Caco-2 (cell line): ENCODE measurements around the gene ELF2. TPM values are rescaled to one million over a fixed set of nuclear protein-coding genes. Genes with fewer than 3 reads are reported as not detected.
"Not testable (repeated sequence)": the region's sequence is repeated elsewhere in the genome, so short reads cannot be mapped to it uniquely, and the experiment has no call there.

Experiments used
- BruUV-seq: library from RNA; stranded (reverse); fragments of 400-500 nt; replicated peaks from 2 replicates; lab custom pipeline; 2021; lab: Mats Ljungman, UMichigan
- CTCF ChIA-PET: fragments of 300-600 bp; sonication (Branson Sonifier 250); formaldehyde crosslinking; loops from one replicate; lab custom pipeline; 2022; ENCODE audit warnings: antibody characterized with exemption; lab: Charles Lee
- POLR2A ChIA-PET: fragments of 300-600 bp; sonication (Branson Sonifier 250); formaldehyde crosslinking; loops from one replicate; lab custom pipeline; 2022; ENCODE audit warnings: antibody characterized with exemption; lab: Charles Lee
- DNase-seq, 2 experiments: peaks; one replicate each; pipeline versions ENCODE4 v3.0.0 to v3.0.0-alpha.2; 2020 to 2022
- H3K27me3 ChIP-seq: replicated peaks from 2 replicates; pipeline ENCODE4 v1.6.0; 2011; ENCODE audit warnings: low read length; ENCODE audit not compliant: control insufficient read depth, insufficient read depth
- H3K36me3 ChIP-seq: 2 replicates; pipeline ENCODE4 v1.5.1; 2011; ENCODE audit warnings: low read length; ENCODE audit not compliant: control insufficient read depth, insufficient read depth
- H3K4me1 ChIP-seq: fragments of 250-450 bp; sonication (Bioruptor Pico); 2 replicates; pipeline ENCODE4 v1.5.1; 2020; ENCODE audit warnings: mild to moderate bottlenecking
- H3K4me3 ChIP-seq: 2 replicates; pipeline ENCODE4 v1.5.1; 2011; ENCODE audit warnings: low read depth, mild to moderate bottlenecking, control low read depth, low read length
- H3K9me3 ChIP-seq: fragments of 250-450 bp; sonication (Bioruptor Pico); 2 replicates; pipeline ENCODE4 v1.5.1; 2020; ENCODE audit warnings: mild to moderate bottlenecking, moderate library complexity
- H3K27ac Mint-ChIP-seq: one replicate; pipeline ENCODE4 v1.8.0; 2022; ENCODE audit warnings: mixed read lengths; ENCODE audit not compliant: unreplicated experiment
- H3K27me3 Mint-ChIP-seq: one replicate; pipeline ENCODE4 v1.8.0; 2022; ENCODE audit warnings: mixed read lengths; ENCODE audit not compliant: insufficient read depth, unreplicated experiment
- H3K36me3 Mint-ChIP-seq: one replicate; pipeline ENCODE4 v1.8.0; 2022; ENCODE audit warnings: mild to moderate bottlenecking, mixed read lengths; ENCODE audit not compliant: insufficient read depth, unreplicated experiment
- H3K4me1 Mint-ChIP-seq: one replicate; pipeline ENCODE4 v1.8.0; 2022; ENCODE audit warnings: low read depth, mixed read lengths; ENCODE audit not compliant: unreplicated experiment
- H3K4me3 Mint-ChIP-seq: one replicate; pipeline ENCODE4 v1.8.0; 2022; ENCODE audit warnings: mild to moderate bottlenecking, moderate library complexity, mixed read lengths; ENCODE audit not compliant: unreplicated experiment
- H3K9me3 Mint-ChIP-seq: one replicate; pipeline ENCODE4 v1.8.0; 2022; ENCODE audit warnings: mixed read lengths; ENCODE audit not compliant: unreplicated experiment
- intact Hi-C: fragments of 100-400 bp; cut with micrococcal nuclease; formaldehyde crosslinking; loops from one replicate; pipeline ENCODE4 v1.10.0; 2022; ENCODE audit not compliant: unreplicated experiment
- total RNA-seq: library from RNA; stranded (reverse); gene quantifications from 2 replicates; pipeline ENCODE4 v1.2.3, GENCODE V29; 2022
- TF ChIP-seq, protein P1 (sequence below), 2 experiments: fragments of 200-600 bp in 1 of 2; IDR thresholded peaks; 1 replicate in 1 of 2; 2 replicates in 1 of 2; pipeline versions ENCODE4 v1.5.1 to v1.8.0; 2011 to 2022; ENCODE audit warnings: antibody characterized with exemption in 1 of 2, control low read depth in 1 of 2, inconsistent platforms in 1 of 2, low read depth in 1 of 2, low read length in 1 of 2, mild to moderate bottlenecking in 1 of 2, moderate library complexity in 1 of 2; ENCODE audit not compliant: insufficient read depth in 1 of 2, severe bottlenecking in 1 of 2, unreplicated experiment in 1 of 2

The ELF2 gene
- total RNA-seq, 1 experiment from 2014 or later: 53.2 TPM

DNA sequence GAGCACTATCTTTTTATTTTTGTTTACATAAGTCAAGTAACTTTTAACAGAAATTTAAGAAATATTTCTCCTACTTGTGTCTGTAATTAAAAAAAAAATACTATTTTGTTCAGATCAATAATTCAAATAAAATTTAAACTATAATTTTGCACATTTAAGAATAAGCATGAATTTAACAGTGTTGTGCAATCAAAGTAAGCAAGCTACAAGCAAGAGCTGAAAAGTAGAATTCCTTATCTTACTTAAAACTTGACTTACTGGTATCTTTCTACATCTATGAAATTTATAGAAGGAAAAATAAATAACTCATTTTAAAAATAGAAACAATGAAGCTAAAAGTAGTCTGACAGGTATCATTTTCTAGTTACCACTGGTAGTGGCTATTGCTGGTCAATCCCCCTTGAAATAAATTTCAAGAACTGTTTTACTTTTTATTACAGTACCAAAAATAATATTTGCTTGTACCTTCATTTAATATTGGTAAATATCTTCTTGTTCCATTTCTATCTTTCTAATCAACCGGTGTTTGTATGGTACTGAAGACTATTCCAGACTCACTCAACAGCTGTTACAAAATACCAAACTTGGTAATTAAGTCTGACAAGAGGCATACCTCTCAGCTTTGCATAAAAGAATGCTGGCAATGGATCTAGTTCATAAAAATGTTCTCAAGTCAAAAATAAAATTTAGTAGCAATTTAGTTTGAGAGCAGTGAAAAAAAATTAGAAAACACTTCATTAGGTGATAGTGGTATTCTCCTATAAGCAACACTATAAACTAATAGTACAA, 99.3 kb downstream of the ELF2 start:
- Mint-ChIP-seq H3K9me3 (no peaks in the 10 kb centered on the region), H3K4me1 (peaks cover 4% of the 10 kb centered on the region), H3K27me3 (no peaks in the 10 kb centered on the region), H3K36me3 (peaks cover 14% of the 10 kb centered on the region), H3K27ac (no peak overlapping the region), H3K4me3 (no peak overlapping the region)
- intact Hi-C loops: no loop called here
- CTCF ChIA-PET: no interaction called here
- TF ChIP-seq, protein P1, sequence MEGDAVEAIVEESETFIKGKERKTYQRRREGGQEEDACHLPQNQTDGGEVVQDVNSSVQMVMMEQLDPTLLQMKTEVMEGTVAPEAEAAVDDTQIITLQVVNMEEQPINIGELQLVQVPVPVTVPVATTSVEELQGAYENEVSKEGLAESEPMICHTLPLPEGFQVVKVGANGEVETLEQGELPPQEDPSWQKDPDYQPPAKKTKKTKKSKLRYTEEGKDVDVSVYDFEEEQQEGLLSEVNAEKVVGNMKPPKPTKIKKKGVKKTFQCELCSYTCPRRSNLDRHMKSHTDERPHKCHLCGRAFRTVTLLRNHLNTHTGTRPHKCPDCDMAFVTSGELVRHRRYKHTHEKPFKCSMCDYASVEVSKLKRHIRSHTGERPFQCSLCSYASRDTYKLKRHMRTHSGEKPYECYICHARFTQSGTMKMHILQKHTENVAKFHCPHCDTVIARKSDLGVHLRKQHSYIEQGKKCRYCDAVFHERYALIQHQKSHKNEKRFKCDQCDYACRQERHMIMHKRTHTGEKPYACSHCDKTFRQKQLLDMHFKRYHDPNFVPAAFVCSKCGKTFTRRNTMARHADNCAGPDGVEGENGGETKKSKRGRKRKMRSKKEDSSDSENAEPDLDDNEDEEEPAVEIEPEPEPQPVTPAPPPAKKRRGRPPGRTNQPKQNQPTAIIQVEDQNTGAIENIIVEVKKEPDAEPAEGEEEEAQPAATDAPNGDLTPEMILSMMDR (IDR thresholded peaks at IDR 0.05; ENCODE audit: insufficient read depth in 1 of 2, low read depth in 1 of 2, low read length in 1 of 2, severe bottlenecking in 1 of 2, unreplicated experiment in 1 of 2): no peak
- Histone ChIP-seq H3K9me3 (no peaks in the 10 kb centered on the region), H3K4me3 (no peak overlapping the region), H3K4me1 (0 out of 2 replicates have a peak, but pooled peaks cover 6% of the 10 kb centered on the region), H3K27me3 (no peaks in the 10 kb centered on the region), H3K36me3 (no peaks in the 10 kb centered on the region)
- POLR2A ChIA-PET: no interaction called here
- BruUV-seq: no TSS peak
- no peak for DNase-seq

DNA sequence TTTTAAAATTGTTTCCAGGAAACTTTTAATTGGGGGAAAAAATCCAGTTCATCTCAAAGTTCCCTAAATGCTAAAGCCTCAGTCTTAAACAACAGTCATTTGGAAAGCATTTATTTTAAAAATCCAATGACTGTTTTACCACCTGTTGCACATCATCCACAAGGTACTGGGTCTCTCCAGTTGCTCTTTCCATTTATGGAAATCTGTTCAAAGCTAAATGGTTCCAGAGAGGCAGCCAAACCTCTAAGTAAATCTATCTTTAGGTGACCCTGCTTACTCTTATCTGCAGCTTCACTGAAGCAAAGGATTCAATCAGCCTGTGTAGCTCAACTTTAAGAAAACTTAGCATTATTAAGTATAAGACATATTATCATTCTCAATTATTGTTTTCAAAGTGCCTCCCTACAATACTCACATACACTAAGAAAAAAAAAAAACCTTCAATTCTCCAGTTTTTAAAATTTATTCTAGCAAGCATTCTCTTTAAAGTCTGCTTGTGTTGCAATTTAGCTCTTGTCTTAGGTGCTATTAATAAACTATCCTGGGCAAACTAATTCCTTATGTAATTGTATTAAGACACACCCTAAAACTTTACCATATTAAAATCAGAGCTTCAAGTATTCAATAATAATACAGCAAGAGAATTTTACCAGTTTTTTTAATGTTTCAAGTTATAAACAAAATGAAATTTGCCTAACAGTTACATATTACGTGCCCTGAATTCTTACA, 100.8 kb downstream of the ELF2 start:
- Mint-ChIP-seq H3K4me1 (no peaks in the 10 kb centered on the region), H3K9me3 (no peaks in the 10 kb centered on the region), H3K27ac (no peak overlapping the region), H3K36me3 (peaks cover 20% of the 10 kb centered on the region), H3K27me3 (no peaks in the 10 kb centered on the region), H3K4me3 (no peak overlapping the region)
- intact Hi-C loops: no loop called here
- Histone ChIP-seq H3K9me3 (no peaks in the 10 kb centered on the region), H3K4me3 (no peak overlapping the region), H3K27me3 (no peaks in the 10 kb centered on the region), H3K4me1 (no peaks in the 10 kb centered on the region), H3K36me3 (no peaks in the 10 kb centered on the region)
- POLR2A ChIA-PET: no interaction called here
- CTCF ChIA-PET: no interaction called here
- DNase-seq: no peak
- TF ChIP-seq, protein P1 (IDR thresholded peaks at IDR 0.05; ENCODE audit: insufficient read depth in 1 of 2, low read depth in 1 of 2, low read length in 1 of 2, severe bottlenecking in 1 of 2, unreplicated experiment in 1 of 2): no peak
- BruUV-seq: no TSS peak

DNA sequence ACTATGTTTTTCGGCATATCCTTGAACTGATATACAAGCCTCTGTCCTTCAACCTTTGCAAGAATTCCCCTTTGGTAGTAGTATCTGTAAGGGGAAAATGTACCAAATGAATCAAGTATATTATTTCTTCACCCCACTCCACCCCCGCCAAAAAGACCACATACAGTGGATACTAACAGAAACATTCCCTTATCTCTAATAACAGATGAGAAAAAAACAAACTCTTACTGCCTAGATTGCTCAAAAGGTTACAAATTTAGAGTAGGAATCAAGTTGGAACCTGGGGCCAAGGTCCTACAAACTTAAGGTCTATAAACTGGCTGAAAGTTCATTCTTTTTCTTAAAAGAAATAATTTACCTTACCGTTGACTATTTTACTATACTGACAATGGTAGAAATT, 116.4 kb downstream of the ELF2 start:
- no peak overlapping the region for H3K4me3 Mint-ChIP-seq
- POLR2A ChIA-PET: no interaction called here
- H3K27me3 ChIP-seq: no peaks in the 10 kb centered on the region
- H3K36me3 ChIP-seq: no peaks in the 10 kb centered on the region
- DNase-seq: no peak
- H3K9me3 ChIP-seq: no peaks in the 10 kb centered on the region
- intact Hi-C loops: no loop called here
- H3K4me1 Mint-ChIP-seq: peaks cover 7% of the 10 kb centered on the region
- no peaks in the 10 kb centered on the region for H3K27me3 Mint-ChIP-seq
- no peak overlapping the region for H3K4me3 ChIP-seq
- H3K36me3 Mint-ChIP-seq: peaks cover 94% of the 10 kb centered on the region
- H3K4me1 ChIP-seq: peaks cover 6% of the 10 kb centered on the region
- no peaks in the 10 kb centered on the region for H3K9me3 Mint-ChIP-seq
- no TSS peak for BruUV-seq
- CTCF ChIA-PET: no interaction called here
- TF ChIP-seq, protein P1 (IDR thresholded peaks at IDR 0.05; ENCODE audit: insufficient read depth in 1 of 2, low read depth in 1 of 2, low read length in 1 of 2, severe bottlenecking in 1 of 2, unreplicated experiment in 1 of 2): no peak
- no peak overlapping the region for H3K27ac Mint-ChIP-seq

DNA sequence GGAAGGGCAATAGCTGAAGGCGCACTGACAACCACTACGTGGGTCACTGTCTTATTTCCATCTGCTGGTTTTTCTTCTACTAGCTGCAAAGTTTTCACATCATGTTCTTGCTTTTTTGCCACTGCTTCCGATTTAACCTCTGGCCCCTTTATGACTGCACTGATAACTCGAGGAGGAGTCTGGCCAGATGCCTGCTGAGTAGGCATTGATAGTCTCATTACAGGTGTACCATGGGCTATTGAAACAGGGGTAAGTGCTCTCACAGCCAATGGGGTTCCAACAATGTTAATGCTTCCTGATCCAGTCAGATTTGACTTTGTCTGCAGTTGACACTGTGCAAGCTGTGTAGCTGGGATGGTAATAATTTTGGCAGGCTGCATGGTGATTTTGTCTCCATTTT, 118.0 kb downstream of the ELF2 start:
- CTCF ChIA-PET, H3K36me3 ChIP-seq, H3K27ac Mint-ChIP-seq, H3K27me3 Mint-ChIP-seq, H3K9me3 ChIP-seq, DNase-seq, intact Hi-C loops, H3K9me3 Mint-ChIP-seq, H3K4me3 Mint-ChIP-seq, H3K27me3 ChIP-seq, BruUV-seq, H3K4me3 ChIP-seq: not testable (repeated sequence)
- Mint-ChIP-seq H3K36me3 (peaks cover 94% of the 10 kb centered on the region), H3K4me1 (peaks cover 21% of the 10 kb centered on the region)
- POLR2A ChIA-PET: interaction anchor here (0.6 kb wide), 2 partner anchors 24 to 119 kb away, joined by 3 to 4 read pairs; no protein-coding TSS in a partner anchor
- peaks cover 21% of the 10 kb centered on the region for H3K4me1 ChIP-seq
